Measurements from ENCODE around the gene KRTAP9-2.
"Not testable (repeated sequence)": the region's sequence is repeated elsewhere in the genome, so short reads cannot be mapped to it uniquely, and the experiment has no call there.

The KRTAP9-2 gene

DNA sequence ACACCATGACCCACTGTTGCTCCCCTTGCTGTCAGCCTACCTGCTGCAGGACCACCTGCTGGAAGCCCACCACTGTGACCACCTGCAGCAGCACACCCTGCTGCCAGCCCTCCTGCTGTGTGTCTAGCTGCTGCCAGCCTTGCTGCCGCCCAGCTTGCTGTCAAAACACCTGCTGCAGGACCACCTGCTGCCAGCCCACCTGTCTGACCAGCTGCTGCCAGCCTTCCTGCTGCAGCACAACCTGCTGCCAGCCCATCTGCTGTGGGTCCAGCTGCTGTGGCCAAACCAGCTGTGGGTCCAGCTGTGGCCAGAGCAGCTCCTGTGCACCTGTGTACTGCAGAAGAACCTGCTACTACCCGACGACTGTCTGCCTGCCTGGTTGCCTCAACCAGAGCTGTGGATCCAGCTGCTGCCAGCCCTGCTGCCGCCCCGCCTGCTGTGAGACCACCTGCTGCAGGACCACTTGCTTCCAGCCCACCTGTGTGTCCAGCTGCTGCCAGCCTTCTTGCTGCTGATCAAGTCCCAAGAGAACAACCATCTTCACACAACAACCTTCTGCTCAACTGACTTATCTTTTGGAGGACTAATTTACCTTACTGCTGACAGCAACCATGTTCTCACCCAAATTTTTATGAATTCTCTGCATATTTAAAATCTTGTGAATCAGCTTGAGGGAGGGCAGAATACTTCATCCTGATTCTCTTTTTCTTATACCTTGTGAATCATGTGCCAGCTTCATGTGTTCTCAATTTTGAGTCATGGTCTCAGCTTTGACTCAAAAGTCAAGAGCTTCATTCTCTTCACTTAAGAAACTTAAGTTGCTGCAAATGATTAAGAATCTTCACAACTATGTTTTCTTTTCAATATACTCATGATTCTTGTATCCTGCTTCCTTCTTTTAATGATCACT lies 29.2 kb downstream of the KRTAP9-2 start, which contains the start of gene KRTAP9-9:
KRTAP9-9 (plus strand) TSS at position 4 of the 910 bp plus-strand sequence.
- H3K36me3 Mint-ChIP-seq; ATAC-seq (replicated peaks); H3K9me3 Mint-ChIP-seq; H3K4me3 Mint-ChIP-seq; H3K27ac Mint-ChIP-seq; DNase-seq: not testable (repeated sequence)
- Mint-ChIP-seq H3K4me1 (peaks cover 4 to 12% of the 10 kb centered on the region in 2 donors), H3K27me3 (peaks cover 29 to 40% of the 10 kb centered on the region in 2 donors)

DNA sequence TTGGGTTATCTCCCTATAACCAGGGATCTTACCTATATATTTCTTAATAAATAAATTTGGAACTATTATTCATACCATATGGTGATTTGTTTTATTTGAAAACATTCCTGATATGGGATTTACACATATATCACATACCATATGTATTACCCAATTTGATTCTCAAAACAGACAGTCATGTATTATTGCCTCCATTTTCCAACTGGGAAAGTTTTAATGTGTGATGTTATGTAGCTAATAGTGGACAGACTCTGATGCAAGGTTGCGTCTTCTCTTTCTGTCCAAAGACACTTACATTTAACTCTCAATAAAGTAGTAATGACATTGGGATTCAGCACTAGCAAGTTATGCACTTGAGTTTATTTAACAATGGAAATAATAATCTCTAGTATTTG lies 29.8 kb downstream of the KRTAP9-2 start:
- peaks cover 29 to 41% of the 10 kb centered on the region in 2 donors for H3K27me3 Mint-ChIP-seq
- peaks cover 4 to 12% of the 10 kb centered on the region in 2 donors for H3K4me1 Mint-ChIP-seq
- H3K4me3 Mint-ChIP-seq, result no peak overlapping the region
- no peak overlapping the region for H3K27ac Mint-ChIP-seq
- peaks cover 0 to 2% of the 10 kb centered on the region in 2 donors for H3K9me3 Mint-ChIP-seq
- no peak for ATAC-seq (replicated peaks)
- no peak for DNase-seq
- H3K36me3 Mint-ChIP-seq, result no peaks in the 10 kb centered on the region

DNA sequence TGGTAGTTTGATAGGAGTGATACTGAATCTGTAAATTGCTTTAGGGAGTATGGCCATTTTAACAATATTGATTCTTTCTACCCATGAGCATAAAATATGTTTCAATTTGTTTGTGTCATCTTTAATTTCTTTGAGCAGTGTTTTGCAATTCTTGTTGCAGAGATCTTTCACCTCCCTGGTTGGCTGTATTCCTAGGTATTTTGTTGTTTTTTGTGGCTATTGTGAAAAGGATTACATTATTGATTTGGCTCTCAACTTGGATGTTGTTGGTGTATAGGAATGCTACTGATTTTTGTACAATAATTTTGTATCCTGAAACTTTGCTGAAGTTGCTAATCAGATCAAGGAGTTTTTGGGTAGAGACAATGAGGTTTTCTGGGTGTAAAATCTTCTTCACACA lies 32.0 kb downstream of the KRTAP9-2 start:
- H3K27me3 Mint-ChIP-seq, result peaks cover 35 to 37% of the 10 kb centered on the region in 2 donors
- ATAC-seq (replicated peaks), result no peak
- H3K36me3 Mint-ChIP-seq, result no peaks in the 10 kb centered on the region
- no peak for DNase-seq
- H3K4me3 Mint-ChIP-seq, result no peak overlapping the region
- peaks cover 0 to 6% of the 10 kb centered on the region in 2 donors for H3K4me1 Mint-ChIP-seq
- peaks cover 0 to 2% of the 10 kb centered on the region in 2 donors for H3K9me3 Mint-ChIP-seq
- H3K27ac Mint-ChIP-seq, result no peak overlapping the region

DNA sequence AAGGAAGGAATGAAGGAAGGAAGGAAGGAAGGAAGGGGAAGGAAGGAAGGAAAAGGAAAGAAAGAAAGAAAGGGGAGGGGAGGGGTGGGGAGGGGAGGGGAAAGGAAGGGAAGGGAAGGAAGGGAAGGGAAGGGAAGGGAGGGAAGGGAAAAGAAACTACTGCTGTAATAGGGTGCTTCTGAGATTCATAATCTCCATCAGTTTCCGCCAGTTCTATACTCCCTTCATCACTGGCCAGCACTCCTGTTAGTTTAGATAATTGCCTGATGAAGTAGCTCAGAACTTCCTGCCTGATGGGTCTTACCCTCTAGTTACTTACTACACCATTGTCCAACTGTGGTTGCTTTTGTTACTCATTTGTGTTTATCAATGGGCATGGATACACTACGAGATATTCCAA lies 36.8 kb downstream of the KRTAP9-2 start:
- no peaks in the 10 kb centered on the region for H3K36me3 Mint-ChIP-seq
- H3K27ac Mint-ChIP-seq, result no peak overlapping the region
- DNase-seq (no peak), ATAC-seq (replicated peaks) (no peak)
- no peak overlapping the region for H3K4me3 Mint-ChIP-seq
- H3K27me3 Mint-ChIP-seq, result peaks cover 19 to 38% of the 10 kb centered on the region in 2 donors
- H3K9me3 Mint-ChIP-seq, result peaks cover 0 to 2% of the 10 kb centered on the region in 2 donors
- peaks cover 0 to 8% of the 10 kb centered on the region in 2 donors for H3K4me1 Mint-ChIP-seq

DNA sequence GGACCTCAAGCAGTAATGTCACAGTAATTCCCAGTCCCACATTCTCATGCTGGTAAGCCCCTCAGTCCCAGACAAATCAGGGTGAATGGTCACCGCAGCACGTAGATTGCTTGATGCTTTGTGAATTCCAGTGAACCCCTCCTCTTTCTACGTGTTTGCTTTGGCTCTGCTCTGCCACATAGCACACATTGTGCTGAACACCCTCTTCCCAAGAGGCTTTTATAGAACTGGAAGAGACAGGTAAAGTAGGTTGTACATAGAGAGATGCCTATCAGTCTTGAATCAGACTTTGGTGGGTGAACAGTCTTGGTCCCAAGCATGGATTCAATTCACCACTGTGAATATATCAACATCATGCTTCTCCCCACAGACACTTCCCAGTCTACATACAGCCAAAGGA lies 38.2 kb downstream of the KRTAP9-2 start:
- H3K36me3 Mint-ChIP-seq, result no peaks in the 10 kb centered on the region
- H3K27me3 Mint-ChIP-seq, result peaks cover 19 to 40% of the 10 kb centered on the region in 2 donors
- DNase-seq (no peak), ATAC-seq (replicated peaks) (no peak)
- H3K9me3 Mint-ChIP-seq, result peaks cover 0 to 2% of the 10 kb centered on the region in 2 donors
- no peak overlapping the region for H3K27ac Mint-ChIP-seq
- no peak overlapping the region for H3K4me3 Mint-ChIP-seq
- H3K4me1 Mint-ChIP-seq, result peaks cover 0 to 8% of the 10 kb centered on the region in 2 donors

DNA sequence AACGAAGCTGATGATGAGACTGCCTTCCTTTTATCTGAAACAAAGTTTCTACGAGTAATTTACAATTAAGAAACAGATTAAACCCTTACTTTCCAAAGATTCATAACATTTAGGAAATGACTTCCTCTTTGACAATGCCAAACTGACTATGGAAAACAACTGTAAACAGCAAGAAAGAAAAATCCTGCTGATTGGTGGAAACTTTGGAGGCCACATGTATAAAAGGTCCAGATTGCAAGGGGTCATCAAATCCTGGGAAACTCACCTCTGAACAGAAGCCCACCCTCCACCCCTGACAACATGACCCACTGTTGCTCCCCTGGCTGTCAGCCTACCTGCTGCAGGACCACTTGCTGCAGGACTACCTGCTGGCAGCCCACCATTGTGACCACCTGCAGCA lies 38.6 kb downstream of the KRTAP9-2 start, which contains the start of gene KRTAP9-6:
KRTAP9-6 (plus strand) TSS at position 301 of the 400 bp plus-strand sequence; CDS start at position 301, 0 bp downstream.
- H3K4me3 Mint-ChIP-seq, result no peak within 1 kb of the TSS
- H3K4me1 Mint-ChIP-seq, result peaks cover 0 to 8% of the 10 kb centered on the region in 2 donors
- H3K9me3 Mint-ChIP-seq, result peaks cover 0 to 2% of the 10 kb centered on the region in 2 donors
- DNase-seq (no peak), ATAC-seq (replicated peaks) (no peak)
- H3K36me3 Mint-ChIP-seq, result no peaks in the 10 kb centered on the region
- peaks cover 19 to 37% of the 10 kb centered on the region in 2 donors for H3K27me3 Mint-ChIP-seq
- H3K27ac Mint-ChIP-seq, result no peak within 1 kb of the TSS

DNA sequence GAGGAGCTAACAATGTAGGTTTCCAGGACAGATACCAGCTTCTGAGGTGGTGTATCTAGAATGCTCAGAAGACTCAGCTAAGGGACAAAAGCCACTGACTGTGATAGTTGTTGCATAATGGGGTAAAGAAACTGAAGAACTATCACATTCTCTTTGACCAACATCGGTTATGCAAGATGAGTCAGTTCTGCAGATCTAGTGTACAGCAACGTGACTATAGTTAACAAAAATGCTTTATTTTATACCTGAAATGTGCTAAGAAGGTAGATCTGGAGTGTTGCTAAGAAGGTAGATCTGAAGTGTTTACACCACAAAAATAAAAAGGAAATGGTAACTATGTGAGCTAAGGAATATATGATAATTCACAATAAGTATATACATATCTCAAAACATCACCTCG lies 41.3 kb downstream of the KRTAP9-2 start:
- Mint-ChIP-seq H3K4me1 (peaks cover 5 to 11% of the 10 kb centered on the region in 2 donors), H3K27me3 (peaks cover 19 to 36% of the 10 kb centered on the region in 2 donors)

DNA sequence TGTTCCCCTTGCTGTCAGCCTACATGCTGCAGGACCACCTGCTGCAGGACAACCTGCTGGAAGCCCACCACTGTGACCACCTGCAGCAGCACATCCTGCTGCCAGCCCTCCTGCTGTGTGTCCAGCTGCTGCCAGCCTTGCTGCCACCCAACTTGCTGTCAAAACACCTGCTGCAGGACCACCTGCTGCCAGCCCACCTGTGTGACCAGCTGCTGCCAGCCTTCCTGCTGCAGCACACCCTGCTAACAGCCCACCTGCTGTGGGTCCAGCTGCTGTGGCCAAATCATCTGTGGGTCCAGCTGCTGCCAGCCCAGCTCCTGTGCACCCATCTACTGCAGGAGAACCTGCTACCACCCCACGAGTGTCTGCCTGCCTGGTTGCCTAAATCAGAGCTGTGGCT lies 44.9 kb downstream of the KRTAP9-2 start:
- peaks cover 25 to 33% of the 10 kb centered on the region in 2 donors for H3K27me3 Mint-ChIP-seq
- not testable (repeated sequence) for DNase-seq; H3K36me3 Mint-ChIP-seq; ATAC-seq (replicated peaks); H3K4me3 Mint-ChIP-seq; H3K27ac Mint-ChIP-seq; H3K9me3 Mint-ChIP-seq
- H3K4me1 Mint-ChIP-seq, result peaks cover 9 to 11% of the 10 kb centered on the region in 2 donors

More for the DNA sequence above, 41.3 kb downstream of the KRTAP9-2 start:
- Mint-ChIP-seq H3K9me3 (no peaks in the 10 kb centered on the region), H3K36me3 (no peaks in the 10 kb centered on the region), H3K4me3 (no peak overlapping the region), H3K27ac (no peak overlapping the region)
- no peak for DNase-seq
- ATAC-seq (replicated peaks), result no peak

DNA sequence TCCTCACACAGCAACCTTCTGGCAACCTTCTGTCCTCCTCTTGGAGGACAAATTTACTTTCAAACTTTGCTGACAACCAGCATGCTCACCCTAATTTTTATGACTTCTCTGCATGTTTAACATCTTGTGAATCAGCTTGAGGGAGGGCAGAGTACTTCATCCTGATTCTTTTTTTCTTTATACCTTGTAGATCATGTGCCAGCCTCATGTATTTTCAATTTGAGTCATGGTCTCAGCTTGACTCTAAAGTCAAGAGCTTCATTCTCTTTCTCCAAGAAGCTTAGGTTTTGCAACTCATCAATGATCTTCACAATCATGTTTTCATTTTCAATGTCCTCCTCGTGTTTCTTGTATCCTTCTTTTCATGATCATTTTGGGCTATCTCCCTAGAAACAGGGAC lies 45.4 kb downstream of the KRTAP9-2 start:
- ATAC-seq (replicated peaks), result no peak
- Mint-ChIP-seq H3K27me3 (peaks cover 30 to 35% of the 10 kb centered on the region in 2 donors), H3K4me1 (peaks cover 9 to 12% of the 10 kb centered on the region in 2 donors)

DNA sequence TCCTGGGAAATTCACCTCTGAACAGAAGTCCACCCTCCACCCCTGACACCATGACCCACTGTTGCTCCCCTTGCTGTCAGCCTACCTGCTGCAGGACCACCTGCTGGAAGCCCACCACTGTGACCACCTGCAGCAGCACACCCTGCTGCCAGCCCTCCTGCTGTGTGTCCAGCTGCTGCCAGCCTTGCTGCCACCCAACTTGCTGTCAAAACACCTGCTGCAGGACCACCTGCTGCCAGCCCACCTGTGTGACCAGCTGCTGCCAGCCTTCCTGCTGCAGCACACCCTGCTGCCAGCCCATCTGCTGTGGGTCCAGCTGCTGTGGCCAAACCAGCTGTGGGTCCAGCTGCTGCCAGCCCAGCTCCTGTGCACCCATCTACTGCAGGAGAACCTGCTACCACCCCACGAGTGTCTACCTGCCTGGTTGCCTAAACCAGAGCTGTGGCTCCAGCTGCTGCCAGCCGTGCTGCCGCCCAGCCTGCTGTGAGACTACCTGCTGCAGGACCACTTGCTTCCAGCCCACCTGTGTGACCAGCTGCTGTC lies 49.3 kb downstream of the KRTAP9-2 start, which contains the start of gene KRTAP9-7:
KRTAP9-7 (plus strand) TSS at position 51 of the 543 bp plus-strand sequence; CDS start at position 51, 0 bp downstream.
- ATAC-seq (replicated peaks); H3K4me3 Mint-ChIP-seq; H3K27ac Mint-ChIP-seq; H3K9me3 Mint-ChIP-seq; H3K36me3 Mint-ChIP-seq; DNase-seq: not testable (repeated sequence)
- Mint-ChIP-seq H3K27me3 (peaks cover 29 to 46% of the 10 kb centered on the region in 2 donors), H3K4me1 (peaks cover 9 to 12% of the 10 kb centered on the region in 2 donors)

More for the DNA sequence above, 45.4 kb downstream of the KRTAP9-2 start:
- Mint-ChIP-seq H3K9me3 (no peaks in the 10 kb centered on the region), H3K36me3 (no peaks in the 10 kb centered on the region), H3K4me3 (no peak overlapping the region), H3K27ac (no peak overlapping the region)
- no peak for DNase-seq

Measured in stimulated activated naive B cell treated with anti-CD40 and anti-IgM and Interleukin-4, amounts not matched to agents 10 μg/mL and 1 μg/mL and 100 μg/mL, for 72 hours (primary cell).